RCC 7860 (cell line): ENCODE results near the gene ZC3H18.

Experiments used
- DNase-seq: peaks from one replicate; pipeline ENCODE4 v3.0.0-alpha.2; 2015; ENCODE audit warnings: low spot score
- FAIRE-seq: peaks from 2 replicates; lab custom pipeline; 2012; peaks lifted over from hg19 to GRCh38; lab: Jason Lieb, UNC

ZC3H18 gene

DNA sequence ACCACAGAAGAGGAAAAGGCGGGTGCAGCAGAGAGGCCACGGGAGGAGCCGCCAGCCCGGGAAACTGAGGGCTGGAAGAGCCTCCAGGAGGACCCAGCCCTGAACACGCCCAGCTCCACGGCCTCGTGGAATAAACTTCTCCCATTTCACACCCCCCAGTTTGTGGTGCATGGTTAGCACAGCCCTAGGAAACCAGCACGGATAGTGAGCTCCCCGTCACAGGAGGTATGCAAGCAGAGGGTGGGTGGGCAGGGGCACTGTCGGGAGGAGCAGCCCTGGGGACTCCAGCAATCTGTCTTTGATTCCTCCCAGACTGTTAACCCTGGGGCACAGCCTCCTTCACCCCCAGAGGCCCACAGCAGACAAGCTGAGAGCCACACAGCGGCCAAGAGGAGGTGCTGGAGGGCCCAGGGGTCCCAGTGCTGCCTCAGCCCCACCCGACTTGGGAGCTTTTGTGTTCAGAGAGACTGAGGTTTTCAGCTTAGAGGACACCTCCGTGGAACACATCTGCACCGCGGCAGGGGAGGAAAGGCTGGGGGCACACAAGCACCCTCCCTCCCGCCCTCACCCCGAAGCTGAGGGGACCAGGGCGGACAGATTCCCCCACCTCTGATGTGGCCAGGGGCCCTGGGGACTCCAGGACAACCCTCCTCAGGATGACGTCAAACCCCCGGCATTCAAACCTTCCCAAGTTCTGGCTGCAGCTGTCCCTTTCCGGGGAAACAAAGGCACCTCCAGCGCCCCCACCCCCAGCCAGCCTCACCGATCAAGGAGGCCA is 66.5 kb downstream of the ZC3H18 start:
- FAIRE-seq: no peak
- DNase-seq: no peak

DNA sequence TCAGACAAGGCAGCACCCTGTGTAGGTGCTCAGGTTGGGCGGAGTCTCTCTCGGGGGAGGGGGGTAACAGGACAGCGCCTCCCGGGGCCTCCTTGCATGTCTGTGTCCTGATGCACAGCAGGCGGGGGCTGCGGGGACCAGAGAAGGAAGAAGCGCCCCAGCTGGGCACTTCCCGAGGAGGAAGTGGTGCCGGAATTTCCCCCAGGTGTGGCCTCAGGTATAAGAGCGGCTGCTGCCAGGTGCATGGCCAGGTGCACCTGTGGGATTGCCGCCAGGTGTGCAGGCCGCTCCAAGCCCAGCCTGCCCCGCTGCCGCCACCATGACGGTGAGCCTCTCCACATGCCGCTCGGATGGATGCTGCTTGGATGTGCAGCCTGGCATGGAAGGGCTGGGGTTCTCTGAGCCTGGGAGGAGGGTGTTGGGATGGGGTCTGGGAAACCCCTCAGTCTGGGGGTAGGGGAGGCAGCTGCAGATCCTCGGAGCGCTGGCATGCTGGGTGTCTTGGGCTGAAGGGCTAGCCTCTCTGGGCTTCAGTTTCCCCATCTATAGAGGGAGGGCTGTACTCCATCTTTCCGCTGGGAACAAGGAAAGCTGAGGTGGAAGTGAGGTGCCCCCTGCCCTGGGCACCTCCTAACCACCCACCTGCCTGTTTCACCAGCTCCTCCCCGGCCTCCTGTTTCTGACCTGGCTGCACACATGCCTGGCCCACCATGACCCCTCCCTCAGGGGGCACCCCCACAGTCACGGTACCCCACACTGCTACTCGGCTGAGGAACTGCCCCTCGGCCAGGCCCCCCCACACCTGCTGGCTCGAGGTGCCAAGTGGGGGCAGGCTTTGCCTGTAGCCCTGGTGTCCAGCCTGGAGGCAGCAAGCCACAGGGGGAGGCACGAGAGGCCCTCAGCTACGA is 68.4 kb downstream of the ZC3H18 start, which contains the start of gene IL17C:
Gene IL17C (plus strand): TSS at position 250 of the 908 bp plus-strand sequence. CDS start 70 bp downstream, at position 320.
- no peak for DNase-seq
- FAIRE-seq: no peak

DNA sequence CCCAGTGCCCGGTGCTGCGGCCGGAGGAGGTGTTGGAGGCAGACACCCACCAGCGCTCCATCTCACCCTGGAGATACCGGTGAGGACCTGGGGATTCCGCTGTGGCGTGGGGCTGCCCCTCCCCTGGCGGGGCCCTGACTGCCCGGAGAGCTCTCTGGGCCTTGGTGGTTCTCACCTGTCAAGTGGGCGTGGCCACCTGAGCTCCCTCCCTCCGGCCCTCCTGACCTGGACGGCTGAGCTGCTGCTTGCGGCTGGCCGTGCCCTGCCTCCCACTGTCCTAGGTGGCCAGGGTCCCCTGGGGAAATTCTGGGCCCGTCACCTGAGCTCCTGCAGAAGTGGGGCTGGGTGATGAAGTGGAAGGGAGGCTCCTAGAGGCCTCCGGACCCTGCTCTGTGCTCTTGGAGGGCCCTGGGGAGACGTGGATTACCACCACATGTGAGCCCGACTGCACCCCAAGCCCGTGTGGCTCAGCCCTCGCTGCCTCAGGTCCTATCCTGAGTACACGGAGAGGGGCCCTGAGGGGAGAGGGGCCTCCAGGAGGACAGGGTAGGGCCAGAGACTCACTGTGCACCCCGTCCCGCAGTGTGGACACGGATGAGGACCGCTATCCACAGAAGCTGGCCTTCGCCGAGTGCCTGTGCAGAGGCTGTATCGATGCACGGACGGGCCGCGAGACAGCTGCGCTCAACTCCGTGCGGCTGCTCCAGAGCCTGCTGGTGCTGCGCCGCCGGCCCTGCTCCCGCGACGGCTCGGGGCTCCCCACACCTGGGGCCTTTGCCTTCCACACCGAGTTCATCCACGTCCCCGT is 69.2 kb downstream of the ZC3H18 start:
- FAIRE-seq (no peak), DNase-seq (no peak)

DNA sequence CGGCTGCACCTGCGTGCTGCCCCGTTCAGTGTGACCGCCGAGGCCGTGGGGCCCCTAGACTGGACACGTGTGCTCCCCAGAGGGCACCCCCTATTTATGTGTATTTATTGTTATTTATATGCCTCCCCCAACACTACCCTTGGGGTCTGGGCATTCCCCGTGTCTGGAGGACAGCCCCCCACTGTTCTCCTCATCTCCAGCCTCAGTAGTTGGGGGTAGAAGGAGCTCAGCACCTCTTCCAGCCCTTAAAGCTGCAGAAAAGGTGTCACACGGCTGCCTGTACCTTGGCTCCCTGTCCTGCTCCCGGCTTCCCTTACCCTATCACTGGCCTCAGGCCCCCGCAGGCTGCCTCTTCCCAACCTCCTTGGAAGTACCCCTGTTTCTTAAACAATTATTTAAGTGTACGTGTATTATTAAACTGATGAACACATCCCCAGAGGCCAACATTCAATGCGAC is 69.9 kb downstream of the ZC3H18 start:
- FAIRE-seq (no peak), DNase-seq (no peak)

DNA sequence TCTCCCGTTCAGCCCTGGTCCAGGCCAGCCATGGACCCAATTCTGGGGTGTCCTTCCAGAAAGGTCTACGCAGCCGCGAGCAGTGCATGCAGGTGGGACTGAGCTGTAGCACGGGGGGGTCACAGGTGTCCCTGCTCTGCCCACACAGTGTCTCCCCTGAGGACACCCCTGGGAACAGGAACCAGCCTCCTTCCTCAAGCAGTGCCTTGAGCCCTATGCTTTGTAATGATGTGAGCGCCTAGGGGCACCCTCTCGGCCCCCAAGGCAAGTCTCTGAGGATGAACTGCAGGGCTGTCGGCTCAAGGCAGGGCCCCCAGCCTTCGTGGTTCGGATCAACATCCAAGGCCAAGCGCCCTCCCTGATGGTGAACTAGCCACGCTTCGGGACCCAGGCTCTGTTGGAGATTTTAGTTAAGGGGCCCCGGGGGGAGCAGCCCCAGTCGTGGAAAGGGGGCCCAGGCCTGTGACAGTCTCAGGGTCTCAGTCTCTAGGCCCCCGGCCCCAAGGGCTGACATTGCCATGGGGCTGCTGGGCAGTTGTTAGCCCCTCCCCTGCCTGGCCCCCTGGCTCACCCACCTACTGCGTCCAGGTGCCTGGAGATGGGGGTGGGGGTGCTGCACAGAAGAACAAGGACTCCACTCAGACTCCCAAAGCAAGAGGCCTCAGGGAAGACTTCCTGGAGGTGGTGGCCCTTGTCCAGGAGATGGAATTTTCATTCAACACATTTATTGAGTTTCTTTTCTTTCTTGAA is 70.5 kb downstream of the ZC3H18 start:
- FAIRE-seq: no peak
- no peak for DNase-seq

DNA sequence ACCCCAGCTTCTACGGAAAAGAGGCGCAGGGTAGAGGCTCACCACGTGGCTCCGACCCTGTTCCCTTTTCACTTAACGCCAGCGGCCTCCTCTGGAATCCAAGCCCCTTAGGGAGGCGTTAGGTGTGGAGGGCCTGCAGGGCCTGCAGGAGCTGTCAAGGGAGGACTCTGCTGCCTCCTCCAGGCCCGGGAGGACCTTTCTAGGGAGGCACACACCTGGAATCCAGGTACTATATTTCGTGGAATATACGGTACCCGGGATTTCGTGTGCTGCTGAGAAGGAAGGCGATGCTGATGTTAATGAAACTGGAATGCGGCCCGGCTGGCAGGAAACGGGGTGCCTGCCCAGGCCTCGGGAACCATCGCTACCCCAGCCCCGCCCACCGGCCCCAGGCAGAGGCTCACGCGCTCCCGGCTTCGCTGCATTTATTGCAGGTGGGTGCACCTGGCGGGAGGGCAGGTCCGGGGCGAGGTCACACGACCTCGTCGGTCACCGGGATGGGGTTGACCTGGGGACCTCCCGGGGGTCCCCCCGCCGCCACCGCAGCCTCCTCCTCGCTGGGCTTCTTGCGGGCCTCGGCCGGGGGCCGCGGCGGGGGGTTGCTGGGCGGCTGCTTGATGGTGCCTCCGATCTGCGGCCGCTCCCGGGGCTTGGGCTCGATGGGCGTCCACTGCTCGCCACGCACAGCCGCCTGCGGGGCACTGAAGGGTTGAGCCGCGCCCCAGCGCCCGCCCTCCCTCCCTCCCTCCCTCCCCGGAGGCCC is 72.9 kb downstream of the ZC3H18 start:
- DNase-seq (no peak), FAIRE-seq (no peak)

DNA sequence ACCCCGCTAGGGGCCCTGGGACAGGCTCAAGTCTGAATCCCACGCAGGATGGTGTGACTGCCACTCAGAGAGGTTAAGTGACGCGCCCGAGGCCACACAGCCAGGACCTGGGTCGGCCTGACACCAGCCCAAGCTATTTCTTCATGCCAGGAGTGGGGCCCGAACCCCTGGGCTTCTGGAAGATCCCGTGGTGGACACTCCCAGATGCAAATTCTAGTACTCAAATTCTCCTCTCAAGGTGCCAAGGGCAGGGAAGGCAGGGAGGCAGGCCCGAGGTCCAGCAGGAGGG is 73.4 kb downstream of the ZC3H18 start:
- DNase-seq (no peak), FAIRE-seq (no peak)

DNA sequence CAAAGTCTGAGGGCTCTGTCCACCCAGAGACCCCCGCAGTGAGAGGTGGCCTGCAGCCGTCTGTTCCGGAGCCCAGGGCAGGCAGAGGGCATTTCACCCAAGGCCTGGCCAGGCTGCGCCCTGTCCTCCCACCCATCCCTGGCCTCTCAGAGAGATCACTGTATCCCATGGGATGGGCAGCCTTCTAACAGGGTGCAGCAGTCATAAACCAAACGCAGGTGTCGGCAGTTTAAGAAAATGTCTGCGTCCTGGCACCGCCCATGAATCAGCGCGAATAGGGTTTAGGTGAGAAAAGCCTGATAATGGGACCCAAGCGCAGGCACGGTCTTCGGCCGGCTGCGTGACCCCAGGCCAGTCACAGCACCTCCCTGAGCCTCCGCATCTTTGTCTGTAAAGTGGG is 75.3 kb downstream of the ZC3H18 start:
- FAIRE-seq: no peak

DNA sequence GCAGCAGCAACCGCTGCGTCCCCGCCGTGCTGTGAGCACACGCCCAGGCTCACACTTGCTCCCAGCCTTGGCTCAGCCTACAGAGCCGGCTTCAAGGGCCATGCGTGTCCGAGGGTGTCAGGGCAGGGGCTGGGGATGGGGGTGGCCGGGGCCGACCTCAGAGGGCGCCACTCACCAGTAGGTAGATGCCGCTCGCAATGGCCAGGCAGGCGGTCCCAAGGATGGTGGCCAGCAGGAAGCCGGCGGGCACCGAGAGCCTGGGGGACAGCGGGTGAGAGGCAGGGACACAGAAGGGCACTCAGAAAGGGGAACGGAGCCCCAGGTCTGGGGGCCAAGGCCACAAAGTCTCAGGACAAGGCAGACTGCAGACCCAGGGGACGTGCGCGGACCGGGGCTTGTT is 75.7 kb downstream of the ZC3H18 start:
- FAIRE-seq (no peak), DNase-seq (no peak)

More for the DNA sequence above, 75.3 kb downstream of the ZC3H18 start:
- DNase-seq: no peak

DNA sequence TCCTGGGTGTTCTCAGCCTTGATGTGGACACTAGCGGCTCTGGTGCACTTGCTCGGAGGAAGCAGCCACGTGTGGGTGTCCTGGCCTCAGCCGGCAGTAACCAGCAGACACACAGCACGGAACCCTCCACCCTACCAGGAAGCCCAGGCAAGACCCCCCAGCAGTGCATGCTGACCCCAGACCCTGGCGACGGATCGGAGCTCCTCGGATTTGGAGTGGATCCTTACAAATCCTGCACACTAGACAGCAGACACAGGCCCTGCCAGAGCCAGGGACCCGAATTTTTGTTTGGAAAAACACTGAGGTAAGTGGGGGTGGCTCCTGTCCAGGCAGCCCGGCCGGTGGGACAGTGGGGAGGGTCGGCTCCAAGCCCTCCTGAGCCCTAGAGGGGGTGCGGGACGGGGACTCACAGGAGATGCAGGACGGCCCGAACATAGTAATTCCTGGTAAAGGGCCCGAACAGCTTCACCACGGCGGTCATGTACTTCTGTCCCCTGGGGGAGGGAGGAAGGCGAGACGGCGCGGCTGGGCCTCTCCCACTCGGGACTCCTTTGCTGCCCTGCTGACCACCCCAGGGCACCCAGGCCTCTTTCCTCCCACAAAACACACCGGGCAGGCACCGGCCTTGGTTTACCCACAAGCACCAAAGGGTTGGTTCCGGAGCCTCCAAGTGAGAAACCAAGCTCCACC is 76.3 kb downstream of the ZC3H18 start:
- DNase-seq: no peak
- no peak for FAIRE-seq

DNA sequence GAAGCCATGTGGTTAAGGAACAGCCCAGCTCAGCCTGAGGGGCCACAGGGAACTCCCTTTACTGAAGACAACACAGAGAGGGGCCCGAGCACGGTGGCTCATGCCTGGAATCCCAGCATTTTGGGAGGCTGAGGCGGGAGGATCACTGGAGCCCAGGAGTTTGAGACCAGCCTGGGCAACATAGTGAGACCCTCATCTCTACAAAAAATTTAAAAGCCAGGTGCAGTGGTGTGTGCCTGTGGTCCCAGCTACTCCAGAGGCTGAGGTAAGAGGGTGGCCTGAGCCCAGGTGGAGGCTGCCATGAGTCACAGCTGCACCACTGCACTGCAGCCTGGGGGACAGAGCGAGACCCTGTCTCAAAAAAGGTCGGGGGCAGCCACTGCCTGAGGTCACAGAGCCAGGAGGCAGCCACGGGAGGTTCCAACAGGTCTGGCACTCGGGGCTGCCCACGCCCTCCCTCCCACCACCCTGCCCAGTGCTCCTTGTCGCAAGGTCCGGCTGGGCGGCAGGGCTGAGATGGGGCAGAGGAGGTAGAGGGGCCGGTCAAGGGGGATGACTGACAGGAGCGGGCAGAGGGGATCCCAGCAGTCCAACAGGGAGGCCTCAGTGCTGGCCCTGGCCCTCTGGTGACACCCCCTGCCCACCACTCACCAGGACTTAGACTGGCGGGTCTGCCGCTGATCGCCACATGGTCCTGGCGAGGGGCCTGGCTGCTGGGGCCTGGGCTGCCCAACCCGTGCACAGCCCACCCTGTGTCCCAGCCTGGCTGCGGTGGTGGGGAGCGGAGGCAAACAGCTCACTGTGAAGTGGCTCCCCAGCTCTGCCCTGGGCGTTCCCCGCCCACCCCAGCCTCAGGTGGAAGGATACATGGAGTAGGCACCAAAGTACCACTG is 77.2 kb downstream of the ZC3H18 start:
- FAIRE-seq (no peak), DNase-seq (no peak)

DNA sequence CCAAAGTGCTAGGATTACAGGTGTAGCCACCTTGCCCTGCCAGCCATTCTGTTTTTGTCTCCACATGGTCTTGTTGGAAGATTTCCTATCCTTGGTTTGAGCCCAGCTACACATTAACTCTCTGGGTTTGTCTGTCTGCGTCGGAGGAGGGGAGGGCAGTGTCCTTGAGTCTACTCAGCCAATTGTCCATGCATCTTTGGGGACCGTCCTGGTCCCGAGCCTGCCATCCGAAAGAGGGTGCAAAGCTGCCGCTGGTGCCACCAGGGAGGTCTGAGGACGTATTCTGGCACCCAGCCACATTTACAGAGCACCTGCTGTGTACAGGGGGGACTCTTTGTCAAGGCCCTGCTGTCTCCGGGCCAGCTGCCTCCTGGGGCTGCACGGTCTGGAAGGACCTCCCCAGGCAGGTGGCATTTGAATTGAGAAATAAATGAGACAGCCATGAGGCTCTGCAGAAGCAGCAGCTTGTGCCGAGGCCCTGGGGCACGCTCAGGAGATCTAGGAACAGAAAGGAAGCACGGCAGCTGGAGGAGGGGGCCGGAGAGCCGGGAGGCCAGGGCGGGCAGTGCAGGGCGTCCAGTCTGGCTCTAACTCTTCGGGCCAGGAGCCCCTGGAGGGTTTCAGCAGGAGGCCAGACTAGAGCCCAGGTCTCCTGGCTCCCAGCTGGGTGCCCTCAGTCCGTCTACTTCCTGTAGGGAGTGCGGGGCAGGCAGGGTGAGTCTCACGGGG is 79.2 kb downstream of the ZC3H18 start:
- FAIRE-seq: no peak

DNA sequence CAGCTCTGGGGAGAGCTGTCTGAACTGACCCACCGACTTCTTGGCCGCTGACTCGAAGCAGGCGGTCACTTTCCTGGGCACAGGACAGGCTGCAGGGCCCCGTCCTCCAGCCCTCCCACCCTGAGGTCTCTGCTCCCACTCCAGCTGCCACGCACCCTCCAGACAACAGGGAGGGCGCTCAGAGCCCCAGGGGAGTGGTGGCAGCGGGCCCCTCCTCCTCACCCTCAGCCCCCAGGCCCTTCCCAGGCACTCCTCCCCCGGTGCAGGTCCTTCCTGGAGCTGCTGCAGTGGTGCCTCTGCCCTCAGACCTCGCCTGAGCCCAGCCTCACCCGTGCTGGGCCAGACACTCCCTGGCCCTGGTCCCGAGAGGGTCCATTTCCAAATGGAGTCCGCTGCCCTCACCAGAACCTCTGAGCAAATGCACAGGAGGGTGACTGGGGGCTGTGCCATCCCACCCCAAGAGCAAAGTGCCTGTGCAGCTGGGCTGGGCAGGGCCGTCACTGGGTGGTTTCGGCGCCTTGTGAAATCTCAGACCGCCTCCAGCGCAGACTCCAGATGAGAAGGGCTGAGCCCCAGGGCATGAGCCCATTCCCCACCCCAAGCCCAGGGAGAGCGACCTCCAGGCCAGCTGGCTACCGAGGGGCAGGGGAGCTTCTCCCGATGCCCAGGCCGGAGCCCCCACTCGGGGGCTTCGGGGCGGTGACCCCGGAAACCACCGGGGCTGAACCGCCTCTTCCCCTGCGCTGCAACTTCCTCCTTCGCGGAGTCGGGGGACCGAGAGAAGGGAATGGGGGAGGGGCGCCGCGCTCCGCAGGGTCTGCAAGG is 79.9 kb downstream of the ZC3H18 start:
- peak; percentile 37 for DNase-seq
- no peak for FAIRE-seq

More for the DNA sequence above, 79.2 kb downstream of the ZC3H18 start:
- DNase-seq: no peak

DNA sequence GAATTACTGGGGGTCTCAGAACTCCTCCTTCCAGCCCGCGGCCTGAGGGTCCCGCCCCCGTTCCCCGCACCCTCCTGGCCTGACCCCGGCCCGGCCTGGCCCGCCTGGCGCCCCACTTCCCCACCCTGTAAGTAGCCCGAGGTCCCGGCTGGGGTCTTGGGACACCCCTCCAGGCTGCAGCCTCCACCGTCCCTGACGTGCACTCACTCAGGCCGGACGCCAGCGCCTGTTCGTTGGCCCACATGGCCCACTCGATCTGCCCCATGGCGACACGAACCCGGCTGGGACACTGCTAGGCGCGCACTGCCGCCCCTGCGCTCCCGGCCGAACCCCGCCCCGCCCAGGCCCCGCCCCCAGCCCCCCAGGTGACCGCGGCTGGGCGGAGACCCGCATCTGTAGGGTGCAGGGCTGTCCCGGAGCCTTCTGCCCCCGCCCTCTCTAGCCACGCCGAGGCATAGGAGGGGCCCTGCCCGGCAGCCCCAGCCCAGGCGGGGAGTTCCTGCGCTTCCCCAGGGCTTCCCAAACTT is 80.6 kb downstream of the ZC3H18 start, which contains the start of gene CYBA:
Gene CYBA (minus strand): TSS at position 305 of the 527 bp plus-strand sequence. CDS start 40 bp downstream, at position 265.
- DNase-seq (peak; percentile 72), FAIRE-seq (no peak)

DNA sequence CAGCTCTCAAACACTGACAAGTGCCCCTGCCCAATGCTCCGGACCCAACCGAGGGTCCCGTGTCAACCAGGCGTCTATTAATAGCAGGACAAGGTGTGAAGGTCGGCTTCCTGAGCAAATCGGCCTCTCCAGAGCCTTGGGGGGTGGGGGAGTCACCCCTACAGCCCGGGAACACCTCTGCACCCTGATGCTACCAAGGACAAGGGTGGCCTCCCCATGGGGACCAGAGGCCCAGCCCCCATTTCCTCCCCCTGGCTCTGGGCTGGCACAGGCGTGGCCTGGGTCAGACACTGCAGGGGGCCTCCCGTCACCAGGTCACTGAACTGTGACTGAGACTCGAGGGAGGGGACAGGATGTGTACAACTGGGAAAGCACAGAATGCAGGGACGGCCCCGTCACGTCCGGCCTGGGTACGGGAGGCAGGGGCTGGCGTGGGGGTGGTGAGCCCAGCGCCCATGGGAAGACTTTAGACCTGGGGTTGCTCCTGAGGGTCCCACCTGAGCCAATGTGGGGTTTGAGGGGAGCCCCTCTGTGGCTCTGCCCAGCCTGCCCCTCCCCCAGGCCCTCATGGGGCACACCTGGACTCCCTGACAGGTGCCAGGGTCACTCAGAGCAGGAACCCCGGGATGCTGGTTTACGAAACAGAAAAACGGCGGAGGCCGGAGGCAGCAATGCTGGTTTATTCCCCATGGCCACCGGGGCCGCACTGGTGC is 81.2 kb downstream of the ZC3H18 start:
- peak; percentile 64 for FAIRE-seq

More for the DNA sequence above, 81.2 kb downstream of the ZC3H18 start:
- peak; percentile 89 for DNase-seq
